Mucosa of gallbladder (tissue), 1 donor: ENCODE data around the gene MAP7D2. TPM values are rescaled to one million over a fixed set of nuclear protein-coding genes. Genes with fewer than 3 reads are reported as not detected.

Experiments used
- DNase-seq: peaks from one replicate; pipeline ENCODE4 v3.0.0-alpha.2; 2020; ENCODE audit warnings: low spot score
- total RNA-seq: library from RNA; stranded (reverse); gene quantifications from one replicate; pipeline ENCODE4 v1.2.1, GENCODE V29; 2021
- donor health status: DM: no; HTN: no; CAD: no.

The MAP7D2 gene
- total RNA-seq, 1 donor from 2014 or later: 5.2 TPM

DNA sequence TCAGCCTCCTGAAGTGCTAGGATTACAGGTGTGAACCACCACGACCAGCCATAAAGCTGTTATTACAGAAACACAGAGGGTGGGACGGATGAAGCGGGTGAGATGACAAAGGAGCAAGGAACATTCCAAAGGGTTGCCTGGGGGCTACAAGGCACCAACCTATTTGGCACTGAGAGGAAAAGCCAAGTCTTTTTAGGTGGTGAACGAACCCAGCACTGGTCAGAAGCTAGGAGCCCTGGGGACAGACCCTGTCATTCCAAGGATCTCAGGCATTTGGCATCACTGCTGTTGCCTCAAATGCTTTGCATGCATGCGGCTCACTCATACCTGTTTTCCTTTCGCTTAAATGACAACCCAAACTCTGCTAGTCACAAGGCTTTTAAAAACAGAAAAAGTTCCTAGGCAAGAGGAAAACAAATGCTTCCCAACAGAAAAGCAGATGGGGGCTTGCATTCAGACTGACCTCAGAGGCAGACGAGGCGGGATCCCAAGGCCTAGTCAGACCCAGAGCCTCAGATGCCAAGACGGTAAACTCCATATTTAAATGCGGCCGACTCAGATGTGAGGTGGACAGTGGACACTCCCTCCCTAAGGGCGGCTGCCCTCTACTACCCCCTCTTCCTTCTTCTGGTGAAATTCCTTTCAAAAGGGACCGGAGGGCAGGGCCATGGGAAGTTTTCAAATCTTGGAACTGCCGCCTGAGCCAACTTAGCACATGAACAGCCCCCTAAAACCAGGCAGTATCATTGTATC lies 4.5 kb downstream of the MAP7D2 start:
- no peak for DNase-seq

DNA sequence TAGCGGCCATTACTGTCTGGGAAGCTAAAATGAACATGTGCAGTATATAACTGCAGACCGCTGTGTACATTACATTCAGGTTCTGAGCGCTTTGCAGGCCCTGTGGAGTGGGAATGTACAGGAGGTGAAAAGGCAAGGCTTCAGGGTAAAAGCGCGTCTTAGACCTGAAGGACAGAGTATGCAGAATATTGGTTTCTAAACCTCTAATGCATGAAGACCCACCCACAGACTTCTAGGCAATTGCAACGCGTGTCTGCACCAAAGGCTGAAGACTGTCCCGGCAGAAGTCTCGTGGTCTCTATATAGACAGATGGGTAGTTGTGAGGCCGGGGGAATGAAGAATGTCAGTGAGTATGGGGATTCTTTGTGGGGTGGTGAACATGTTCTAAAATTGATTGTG lies 5.4 kb downstream of the MAP7D2 start:
- DNase-seq: no peak

DNA sequence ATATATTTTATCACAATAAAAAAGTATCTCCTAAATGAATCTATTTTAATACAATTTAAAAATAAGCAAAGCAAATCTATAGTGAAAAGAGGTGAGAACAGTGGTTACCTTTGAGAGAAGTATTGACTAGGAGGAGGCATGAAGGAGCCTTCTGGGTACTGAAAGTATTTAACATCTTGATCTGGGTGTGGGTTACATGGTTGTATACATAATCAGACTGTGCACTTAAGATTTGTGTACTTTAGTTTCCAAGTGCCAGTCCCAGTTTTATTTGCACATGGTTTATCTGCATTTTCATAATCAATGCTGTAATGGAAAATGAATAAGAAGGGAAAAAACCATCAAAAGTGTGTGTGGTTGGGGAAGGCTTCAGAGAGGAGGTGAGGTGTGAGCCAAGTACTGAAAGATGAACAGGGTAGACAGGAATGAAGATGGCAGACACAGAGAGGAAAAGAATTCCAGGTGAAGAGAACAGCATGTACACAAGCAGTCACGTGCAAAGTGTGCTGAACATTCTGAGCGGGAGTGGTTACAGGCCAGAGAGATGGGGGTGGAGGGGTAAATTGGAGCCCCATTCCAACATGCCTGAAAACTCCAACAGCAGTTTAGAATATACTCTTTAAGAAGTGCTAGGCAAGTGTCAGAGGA lies 14.6 kb downstream of the MAP7D2 start:
- DNase-seq: no peak

DNA sequence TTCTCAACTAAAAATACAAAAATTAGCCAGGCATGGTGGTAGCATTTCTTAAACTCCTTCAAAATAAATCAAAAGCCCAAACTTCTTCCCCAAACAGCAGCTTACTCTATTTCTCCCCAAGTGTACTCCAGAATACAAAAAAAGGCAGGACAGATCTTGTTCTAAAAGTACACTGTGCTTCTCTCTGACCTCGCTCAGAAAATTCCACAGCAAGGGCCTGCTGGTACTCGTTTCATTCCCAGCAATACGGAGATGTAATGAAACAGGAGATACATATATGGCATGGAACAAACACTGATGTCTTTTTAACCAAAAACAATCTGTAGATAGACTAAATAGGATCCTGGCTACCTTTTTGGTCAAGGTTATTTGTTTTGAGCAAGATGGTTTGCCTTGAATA lies 25.2 kb downstream of the MAP7D2 start:
- DNase-seq: no peak

DNA sequence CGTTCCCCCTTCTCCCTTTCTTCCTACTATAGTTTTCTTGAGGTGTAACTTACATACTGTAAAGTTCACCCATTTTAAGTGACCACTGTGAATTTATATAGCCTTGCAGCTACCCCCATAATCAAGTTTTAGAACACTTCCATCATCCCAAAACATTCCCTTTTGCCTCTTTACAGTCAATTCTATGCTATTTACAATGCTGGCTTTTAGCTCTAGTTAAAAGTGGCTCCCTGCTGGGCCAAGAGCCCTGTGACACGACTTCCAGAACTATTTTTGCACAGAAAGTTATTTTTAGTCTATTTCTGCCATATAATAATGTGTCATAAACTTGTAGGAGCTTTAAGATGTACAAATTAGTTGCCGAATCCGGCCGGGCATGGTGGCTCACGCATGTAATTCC lies 26.9 kb downstream of the MAP7D2 start:
- DNase-seq: no peak

DNA sequence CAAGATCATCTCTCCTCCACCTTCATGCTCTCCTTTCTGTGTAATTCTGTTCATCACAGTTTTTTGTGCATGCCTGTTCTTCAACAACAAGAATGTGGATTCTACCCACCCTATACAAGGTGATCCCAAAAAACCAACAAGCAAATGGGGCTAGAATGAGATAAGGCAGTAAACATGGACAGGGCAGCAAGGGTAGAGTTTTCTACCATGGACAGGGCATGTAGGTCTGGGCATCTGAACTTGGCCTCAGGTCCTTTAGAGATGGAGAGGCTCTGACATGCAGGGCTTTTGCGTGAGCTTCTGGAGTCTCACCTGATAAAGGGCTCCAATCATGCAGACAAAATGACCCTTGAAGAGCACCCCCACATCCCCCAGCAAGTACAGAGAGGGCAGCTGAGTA lies 36.4 kb downstream of the MAP7D2 start:
- DNase-seq: no peak

DNA sequence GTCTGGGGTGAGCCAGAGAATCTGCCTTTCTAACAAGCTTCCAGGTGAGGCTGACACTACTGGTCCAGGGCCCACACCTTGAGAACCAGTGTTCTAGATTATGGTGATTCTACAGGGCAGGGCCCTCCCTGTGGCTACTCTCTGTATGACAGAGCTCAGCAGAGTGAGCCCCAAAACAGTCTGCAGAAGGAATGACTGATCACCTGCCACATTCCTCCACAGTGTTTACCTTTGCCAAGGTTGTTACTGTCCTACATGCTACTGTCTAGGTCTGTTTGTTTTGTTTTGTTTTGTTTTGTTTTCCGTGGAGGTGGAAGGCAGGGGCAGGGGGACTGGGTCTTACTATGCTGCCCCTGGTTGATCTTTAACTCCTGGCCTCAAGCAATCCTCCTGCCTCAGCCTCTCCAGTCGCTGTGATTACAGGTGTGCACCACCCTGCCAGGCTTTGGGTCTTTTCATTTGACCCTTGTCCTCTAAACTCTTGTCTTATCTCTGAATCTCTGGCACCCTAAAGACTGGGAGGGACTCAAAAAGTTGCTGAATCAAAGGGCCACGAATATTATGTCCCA lies 45.1 kb downstream of the MAP7D2 start:
- no peak for DNase-seq

DNA sequence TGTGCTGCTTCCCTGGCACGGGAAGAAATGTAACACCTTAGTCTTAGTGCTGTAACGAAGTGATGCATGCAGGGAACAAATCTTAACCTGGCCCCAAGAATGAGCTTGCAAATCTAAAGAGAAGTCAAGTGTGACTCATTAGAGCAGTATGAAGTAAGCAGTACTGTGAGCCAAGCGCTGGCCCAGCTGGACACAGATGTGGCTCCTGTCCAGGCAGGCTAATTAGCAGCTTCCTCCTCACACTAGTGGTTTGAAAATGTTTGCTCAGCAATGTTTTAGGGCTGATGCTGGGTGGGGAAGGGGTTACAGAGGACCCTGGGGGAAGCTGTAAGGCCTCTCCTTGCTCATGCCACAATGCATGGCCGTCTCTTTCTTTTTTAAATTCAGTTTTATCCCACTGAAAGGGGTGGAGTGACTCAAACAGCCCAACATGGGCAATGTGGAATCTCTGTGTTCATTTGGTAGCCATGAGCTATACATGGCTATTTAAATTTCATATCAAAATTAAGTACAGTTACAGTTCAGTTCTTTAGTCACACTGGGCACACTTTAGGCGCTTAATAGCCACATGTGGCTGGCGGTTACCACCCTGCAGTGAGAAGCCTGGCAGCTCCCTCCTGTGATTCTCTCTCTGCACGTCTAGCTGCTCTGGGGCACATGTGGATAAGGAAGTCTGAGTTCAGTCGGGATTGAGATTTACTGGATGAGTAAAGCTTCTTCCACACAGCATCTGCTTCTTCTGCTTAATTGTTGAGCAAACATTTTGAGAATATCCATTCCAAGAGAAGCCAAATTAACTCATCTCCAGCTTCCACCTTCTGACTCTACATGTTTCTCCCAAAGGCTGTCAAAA lies 48.8 kb downstream of the MAP7D2 start:
- DNase-seq: peak; percentile 73

DNA sequence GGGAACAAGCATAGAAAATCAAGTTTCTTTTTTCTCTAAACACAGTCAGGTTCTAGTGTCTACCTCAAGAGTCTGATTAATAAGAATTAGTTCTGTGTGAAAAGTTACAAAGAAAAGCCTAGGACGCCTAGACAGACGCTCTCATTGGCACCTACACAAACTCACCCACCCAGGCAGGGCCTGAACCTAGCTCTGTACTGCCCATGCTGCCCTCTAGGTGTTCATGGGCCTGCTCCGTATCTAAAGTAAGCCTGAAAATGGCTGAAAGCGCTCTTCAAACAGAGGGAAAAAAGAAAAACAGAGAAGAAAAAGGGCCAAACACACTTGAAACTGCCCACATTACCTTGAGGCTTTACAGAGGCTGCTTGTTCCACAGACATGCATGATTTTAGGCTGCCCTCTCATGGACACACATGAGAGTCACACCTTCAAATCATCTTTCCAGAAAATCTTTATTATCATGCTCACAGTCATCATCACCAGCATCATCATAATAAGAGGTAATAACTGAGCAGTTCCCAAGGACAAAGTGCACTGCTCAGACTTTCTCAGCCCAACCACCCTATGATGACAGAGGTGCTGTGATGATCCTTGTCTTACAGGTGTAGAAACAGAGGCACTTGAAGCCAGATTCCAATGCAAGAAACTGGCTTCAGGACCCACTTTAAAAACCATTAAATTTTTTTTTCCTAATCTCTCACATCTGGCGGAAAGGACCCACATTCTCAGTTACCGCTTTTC lies 49.6 kb downstream of the MAP7D2 start:
- peak; percentile 30 for DNase-seq

DNA sequence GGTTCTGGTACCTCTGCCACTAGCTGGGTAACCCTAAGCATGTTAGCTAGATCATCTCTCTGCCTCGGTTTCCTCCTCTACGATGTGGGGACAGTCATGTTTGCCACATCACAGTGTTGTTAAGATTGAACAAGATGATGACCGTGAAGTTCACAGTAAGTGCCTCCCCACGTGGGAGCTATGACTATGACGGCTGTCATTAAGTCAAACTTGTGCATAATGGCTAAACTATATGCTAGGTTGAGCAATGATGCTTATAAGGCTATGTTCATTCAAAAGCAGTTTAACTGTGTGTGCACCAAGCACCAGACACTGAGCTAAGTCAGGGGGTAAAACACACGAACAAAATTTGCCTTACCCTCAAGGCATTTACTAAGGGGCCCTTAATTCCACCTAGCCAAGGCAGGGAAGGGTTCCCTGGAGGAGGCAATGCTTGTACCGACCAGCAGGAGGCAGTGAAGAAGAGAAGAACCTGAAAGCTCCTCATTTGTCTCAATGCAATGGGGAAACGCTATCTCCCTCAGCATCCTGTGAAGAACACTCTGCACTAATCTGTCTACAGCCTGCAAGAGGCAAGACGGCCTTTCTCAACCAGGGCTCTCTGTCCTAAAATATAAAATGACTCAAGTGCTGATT lies 52.9 kb downstream of the MAP7D2 start:
- DNase-seq: no peak

DNA sequence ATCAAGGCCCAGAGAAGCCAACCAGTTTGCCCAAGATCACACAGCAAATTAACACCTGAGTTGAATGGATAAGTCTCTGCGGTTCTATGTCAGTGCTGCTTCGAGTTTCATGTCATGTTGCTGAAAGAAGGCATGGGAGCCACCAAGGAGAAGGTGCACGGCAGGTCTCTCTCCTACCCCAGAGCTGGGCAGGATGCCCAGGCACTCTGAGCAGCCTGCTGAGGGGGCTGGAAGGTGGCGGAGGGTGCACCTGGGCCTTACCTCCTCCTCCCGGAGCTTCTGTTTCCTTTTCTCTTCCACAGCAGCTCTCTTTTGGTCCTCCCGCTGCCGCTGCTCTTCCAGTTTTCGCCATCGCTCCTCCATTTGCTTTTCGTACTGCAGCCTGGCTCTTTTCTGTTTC lies 53.6 kb downstream of the MAP7D2 start:
- DNase-seq: no peak

DNA sequence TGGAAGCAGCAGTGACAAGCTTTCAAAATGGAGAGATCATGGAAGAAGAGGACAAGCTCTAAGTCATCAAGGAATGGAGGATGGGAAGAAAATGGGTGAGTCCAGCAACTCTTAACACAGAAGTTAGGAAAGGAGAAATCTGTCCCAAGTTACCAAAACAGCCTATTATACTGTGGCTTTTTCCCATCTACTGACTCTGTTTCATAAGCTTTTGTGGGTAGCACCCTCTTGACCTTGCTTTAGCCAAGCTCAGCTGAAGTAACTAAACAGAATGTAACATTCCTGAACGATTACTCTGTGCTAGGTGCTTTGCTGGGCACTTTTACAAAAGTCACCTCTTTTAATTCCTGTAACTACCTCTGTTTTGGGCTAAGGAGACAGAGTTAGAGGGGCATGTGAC lies 54.9 kb downstream of the MAP7D2 start:
- DNase-seq: no peak

DNA sequence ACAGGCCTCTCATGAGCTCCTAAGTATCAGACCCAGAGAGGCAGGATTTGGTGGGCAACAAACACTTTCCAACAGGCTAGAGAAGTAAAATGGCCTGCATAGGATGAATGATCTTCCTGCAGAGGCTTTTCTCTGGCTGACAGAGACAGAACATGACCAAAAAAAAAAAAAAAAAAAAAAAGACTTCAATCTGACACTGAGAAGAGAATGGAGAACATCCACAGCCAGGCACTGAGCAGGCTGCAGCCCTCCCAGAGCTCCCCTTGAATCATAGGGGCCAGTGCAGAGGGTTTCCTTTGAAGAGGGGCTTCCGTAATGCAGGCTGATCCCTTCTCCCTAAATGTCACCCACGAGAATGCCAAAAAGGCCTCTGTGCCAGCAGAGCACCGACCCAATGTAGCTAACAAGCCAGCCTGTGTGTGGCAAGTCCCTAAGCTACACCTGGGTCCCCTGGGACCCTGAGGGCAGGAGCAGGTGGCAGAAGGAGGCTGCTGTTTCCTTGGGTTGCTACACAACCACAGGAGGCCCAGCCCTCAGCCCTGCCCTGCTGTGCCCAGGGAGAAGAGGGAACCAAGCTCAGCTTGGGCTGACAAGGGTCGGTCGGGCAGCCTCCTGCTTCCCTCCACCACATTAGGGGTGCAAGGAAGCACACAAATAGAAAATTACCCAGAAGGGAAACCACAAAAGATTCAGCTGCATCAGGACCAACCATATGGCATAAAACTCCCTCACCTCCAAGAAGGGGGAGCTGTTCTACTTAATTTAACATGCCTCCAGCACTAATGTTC lies 55.6 kb downstream of the MAP7D2 start:
- DNase-seq: no peak

DNA sequence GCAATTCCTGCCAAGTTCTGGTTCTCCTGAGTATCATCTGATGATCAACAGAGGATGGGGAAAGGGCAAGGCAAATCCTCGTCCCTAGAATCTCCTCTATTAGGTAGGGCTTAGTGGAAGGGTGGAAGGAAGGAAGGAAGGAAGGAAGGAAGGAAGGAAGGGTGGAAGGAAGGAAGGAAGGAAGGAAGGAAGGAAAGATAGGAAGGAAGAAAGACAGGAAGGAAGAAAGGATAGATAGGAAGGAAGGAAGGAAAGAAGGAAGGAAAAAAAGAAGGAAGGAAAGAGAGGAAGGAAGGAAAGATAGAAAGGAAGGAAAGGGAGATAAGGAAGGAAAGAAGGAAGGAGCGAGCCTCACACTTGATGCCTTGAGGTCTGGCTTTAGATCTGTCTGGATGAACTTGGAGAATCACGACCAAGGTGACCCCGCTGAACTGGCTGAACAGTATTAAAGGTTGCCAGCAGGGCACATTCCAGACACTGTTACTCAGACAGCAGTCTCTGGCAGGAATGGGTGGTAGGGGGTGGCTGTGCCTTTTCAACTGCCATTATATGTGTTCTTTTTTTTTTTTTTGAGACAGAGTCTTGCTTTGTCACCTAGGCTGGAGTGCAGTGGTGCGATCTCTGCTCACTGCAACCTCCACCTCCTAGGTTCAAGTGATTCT lies 57.1 kb downstream of the MAP7D2 start:
- DNase-seq: no peak

DNA sequence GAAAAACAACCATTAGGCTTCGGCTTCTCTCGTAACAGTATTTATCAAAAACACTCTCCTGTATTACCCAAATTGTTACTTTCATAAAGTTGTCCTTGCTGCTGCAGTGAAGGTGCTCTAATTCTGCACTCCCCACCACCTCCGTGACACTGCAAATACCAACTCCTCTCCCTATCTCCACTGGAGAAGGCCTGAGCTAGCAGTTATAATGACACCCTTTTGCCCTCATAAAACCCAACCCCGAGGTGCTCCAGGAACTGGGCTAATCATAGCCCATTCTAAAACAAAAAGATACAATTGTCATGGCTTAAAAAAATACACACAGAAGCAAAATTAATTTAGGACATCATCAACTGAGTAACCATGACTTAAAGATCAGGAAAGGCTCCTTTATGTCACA lies 59.2 kb downstream of the MAP7D2 start:
- no peak for DNase-seq

DNA sequence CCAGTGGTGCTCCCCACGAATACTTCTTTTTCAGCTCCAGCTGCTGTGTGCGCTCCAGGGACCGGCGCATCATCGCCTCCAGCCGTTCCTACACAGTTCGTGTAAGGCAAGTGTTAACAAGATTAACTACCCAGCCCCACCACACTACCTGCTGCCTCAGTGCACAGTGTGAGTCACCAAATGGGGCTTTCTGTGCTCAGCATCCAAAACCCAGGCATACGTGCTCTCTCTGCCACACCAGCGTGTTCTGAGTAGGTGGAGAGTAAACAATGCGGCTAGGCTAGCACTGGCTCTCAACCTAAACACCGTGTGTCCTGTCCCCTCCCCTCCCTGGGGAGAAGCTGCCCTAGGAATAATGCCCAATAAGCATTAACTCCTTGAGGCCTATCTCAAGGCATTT lies 60.0 kb downstream of the MAP7D2 start:
- DNase-seq: no peak

DNA sequence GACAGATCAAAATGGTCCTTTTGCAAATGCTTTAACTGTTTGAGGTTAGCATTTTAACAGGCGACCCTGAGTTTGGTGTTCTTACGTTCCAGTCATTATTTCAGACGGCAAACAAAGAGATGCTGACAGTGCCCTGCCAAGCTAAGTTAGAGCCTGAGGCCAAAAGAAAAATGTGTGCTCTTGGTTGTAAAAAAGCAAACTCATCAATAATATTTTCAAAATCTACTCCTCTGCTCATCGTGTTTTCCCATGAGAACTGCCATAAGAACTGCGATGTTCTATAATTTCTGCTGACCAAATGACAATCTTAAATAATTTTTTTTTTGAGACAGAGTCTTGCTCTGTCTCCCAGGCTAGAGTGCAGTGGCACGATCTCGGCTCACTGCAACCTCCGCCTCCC lies 63.2 kb downstream of the MAP7D2 start:
- no peak for DNase-seq

DNA sequence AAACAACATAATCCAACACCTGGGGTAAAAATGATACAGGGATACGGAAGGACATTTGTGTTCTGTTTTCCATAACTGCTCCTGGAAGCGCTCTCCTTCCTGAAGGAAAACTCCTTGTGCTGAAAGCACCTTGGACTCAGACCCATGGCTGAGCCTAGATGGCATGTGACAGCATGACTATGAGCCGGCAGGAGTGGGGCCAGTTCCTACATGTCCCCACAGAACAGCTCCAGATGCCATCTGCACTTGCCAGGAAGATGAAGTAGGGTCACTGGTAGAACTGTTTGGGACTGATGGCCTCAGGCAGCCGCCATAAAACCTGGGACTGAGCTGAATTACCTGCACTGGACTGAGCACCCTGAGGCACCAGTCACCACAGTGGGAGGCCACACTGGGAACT lies 69.8 kb downstream of the MAP7D2 start:
- DNase-seq: no peak

DNA sequence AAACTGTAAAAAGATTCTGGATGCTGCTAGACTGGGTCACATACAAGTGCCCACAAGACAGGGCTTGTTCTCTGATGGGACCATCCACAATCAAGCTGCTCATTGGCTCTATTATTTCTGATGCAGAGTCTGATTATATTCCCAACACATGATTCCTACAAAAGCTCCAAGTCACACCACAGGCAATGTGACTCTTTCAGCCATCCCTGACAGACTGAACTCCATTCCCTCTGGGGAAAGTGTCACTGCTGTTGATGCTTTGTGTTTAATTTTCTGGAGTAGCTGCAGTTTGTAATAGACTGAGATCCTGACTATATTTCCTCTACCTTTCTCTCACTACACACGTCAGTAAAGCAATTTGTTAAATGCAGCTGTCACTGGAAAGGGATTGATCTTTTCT lies 70.5 kb downstream of the MAP7D2 start:
- no peak for DNase-seq

DNA sequence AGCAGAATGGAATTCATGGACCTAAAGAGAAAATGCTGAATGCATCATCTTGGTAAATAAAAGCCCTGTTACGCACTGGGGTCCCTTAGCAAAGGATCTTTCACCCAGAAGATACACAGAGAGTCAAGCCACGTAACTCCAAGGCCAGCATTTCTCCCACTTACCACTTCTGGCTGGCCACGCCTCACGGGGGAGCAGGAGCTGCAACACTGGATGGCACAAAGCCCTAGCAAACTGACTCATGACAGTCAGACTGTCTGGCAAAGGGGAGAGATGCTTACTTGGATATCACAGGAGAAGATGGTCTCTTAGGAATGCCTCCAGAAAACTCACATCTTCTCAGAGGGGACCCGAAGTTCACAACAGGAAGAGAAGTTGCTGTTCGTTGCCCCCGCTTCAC lies 74.5 kb downstream of the MAP7D2 start:
- DNase-seq: no peak
